ENCODE results near the gene SENP2.
"Not testable (repeated sequence)": the region's sequence is repeated elsewhere in the genome, so short reads cannot be mapped to it uniquely, and the experiment has no call there.

The SENP2 gene

DNA sequence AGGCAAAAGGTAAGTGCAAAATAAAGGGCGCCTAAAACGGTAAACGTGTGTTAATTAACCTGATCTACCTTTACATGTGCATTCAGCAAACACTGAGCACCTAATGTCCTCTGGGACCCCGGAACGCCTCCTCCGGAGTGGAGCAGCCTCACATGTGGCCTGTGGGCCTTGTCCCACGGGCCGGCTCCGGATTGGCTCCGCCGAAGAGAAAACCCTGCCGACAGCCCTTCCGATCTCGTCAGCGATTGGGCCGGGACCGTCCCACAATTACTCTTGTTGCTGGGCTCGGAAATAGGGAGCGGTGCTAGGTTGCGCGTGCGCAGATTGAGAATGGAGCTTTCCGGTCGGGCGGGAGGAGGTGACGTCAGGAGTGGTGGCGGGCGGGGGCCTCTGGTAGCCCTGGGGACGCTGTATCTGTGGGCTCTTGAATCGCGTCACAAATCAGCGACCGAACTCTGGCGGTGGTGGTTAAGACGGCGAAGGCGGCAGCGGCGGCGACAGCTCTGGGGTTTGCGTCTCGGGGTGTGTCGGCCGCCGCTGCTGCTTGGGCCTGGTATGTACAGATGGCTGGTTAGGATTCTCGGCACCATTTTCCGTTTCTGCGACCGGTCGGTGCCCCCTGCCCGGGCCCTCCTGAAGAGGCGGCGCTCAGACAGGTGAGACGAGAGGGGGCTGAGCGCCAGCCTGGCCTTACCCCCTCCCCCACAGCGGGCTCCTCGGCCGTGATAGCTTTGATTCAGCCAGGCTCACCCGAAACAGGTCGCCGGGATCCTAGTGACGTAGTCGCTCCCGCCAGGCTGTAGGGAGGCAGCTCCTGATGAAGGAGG, at the start of gene SENP2:
SENP2 (plus strand) TSS at position 437 of the 827 bp plus-strand sequence; CDS start at position 556, 119 bp downstream.
- H3K9me3 ChIP-seq (ENCODE audit: control insufficient read depth, insufficient read depth, low read length) = no peaks in the 10 kb centered on the region
- peak within 1 kb of the TSS; percentile 70 for H3K9ac ChIP-seq (ENCODE audit: low read depth, low read length)
- peak within 1 kb of the TSS; percentile 79 for H3K27ac ChIP-seq (ENCODE audit: low read depth, low read length)
- H3K36me3 ChIP-seq (ENCODE audit: control insufficient read depth, insufficient read depth, low read length) = peaks cover 2% of the 10 kb centered on the region; the same call in 1 of the 2 replicates
- H3K27me3 ChIP-seq (ENCODE audit: control insufficient read depth, insufficient read depth, low read length) = no peaks in the 10 kb centered on the region
- H3K4me3 ChIP-seq (ENCODE audit: low read depth, low read length) = peak within 1 kb of the TSS; percentile 86
- peaks cover 24% of the 10 kb centered on the region for H3K4me1 ChIP-seq (ENCODE audit: control insufficient read depth, insufficient read depth, low read length)

DNA sequence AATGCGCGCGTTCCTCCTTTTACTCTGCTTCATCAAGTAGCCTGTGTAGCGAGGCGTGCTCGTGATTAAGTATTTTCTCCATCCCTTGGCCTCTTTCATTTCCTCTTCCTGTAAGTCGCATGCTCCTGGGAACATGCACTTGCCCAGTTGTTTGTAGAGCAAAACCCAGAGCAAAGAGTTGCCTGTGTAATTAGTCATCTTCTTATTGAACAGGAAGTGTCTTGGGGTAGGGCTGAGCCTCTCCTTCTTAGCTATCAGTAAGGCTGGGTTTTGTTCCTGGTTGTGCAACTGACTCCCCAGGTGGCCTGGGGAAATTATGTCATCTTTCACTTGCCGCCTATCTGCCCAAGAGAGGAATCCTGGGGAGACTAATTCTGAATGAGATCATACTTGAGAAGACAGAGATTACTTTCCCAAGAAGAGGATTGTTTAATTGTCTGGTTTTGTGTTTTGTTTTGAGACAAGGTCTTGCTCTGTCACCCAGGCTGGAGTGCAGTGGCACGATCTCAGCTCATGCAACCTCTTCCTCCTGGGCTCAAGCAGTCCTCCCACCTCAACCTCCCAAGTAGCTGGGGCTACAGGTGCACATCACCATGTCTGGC, 48.6 kb upstream of the SENP2 start:
- no peaks in the 10 kb centered on the region for H3K36me3 ChIP-seq (ENCODE audit: control insufficient read depth, insufficient read depth, low read length)
- no peaks in the 10 kb centered on the region for H3K27me3 ChIP-seq (ENCODE audit: control insufficient read depth, insufficient read depth, low read length)
- no peak overlapping the region for H3K9ac ChIP-seq (ENCODE audit: low read depth, low read length)
- no peaks in the 10 kb centered on the region for H3K9me3 ChIP-seq (ENCODE audit: control insufficient read depth, insufficient read depth, low read length)
- H3K4me1 ChIP-seq (ENCODE audit: control insufficient read depth, insufficient read depth, low read length) = no peaks in the 10 kb centered on the region
- no peak overlapping the region for H3K27ac ChIP-seq (ENCODE audit: low read depth, low read length)
- no peak overlapping the region for H3K4me3 ChIP-seq (ENCODE audit: low read depth, low read length)

DNA sequence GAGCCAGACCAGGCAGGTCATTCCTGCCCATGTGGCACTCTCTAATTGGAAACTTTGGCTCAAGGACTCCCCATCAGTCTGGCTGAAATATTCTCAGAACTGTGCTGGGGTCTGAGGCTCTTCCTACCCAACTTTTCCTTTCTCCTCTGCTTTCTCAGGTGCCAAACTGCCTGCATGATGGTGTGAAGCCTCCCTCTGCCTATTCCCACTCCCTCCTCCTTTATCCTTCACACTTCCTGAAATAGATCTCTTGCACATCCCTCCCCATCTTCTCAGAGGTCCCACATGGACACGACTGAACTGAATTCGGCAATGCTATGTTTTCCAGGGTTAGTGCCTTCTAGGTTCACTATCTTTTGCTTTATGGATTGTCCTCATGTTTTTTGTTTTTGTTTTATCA, 46.2 kb upstream of the SENP2 start:
- H3K27me3 ChIP-seq (ENCODE audit: control insufficient read depth, insufficient read depth, low read length) = no peaks in the 10 kb centered on the region

DNA sequence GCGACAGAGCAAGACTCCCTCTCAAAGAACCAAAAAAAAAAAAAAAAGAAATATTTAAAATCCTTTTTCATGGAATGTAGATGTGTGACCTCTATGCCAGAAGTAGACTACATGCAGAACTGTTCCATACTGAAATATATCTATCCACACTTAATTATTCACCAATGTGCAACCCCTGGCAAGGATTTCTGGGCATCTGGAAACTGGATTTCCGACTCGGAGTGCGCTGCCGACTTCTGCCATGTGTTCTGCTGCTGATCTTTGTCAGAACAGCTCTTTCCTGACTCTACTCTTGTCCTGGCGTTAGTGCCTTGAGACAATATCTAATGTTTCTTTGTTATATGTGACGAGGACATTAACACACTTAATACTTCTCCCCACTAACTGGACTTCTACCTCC, 45.4 kb upstream of the SENP2 start:
- Histone ChIP-seq H3K4me3 (ENCODE audit: low read depth, low read length) (no peak overlapping the region), H3K9me3 (ENCODE audit: control insufficient read depth, insufficient read depth, low read length) (no peaks in the 10 kb centered on the region), H3K9ac (ENCODE audit: low read depth, low read length) (no peak overlapping the region), H3K4me1 (ENCODE audit: control insufficient read depth, insufficient read depth, low read length) (no peaks in the 10 kb centered on the region), H3K27ac (ENCODE audit: low read depth, low read length) (no peak overlapping the region), H3K36me3 (ENCODE audit: control insufficient read depth, insufficient read depth, low read length) (no peaks in the 10 kb centered on the region), H3K27me3 (ENCODE audit: control insufficient read depth, insufficient read depth, low read length) (no peaks in the 10 kb centered on the region)

More for the DNA sequence above, 46.2 kb upstream of the SENP2 start:
- Histone ChIP-seq H3K4me3 (ENCODE audit: low read depth, low read length) (no peak overlapping the region), H3K4me1 (ENCODE audit: control insufficient read depth, insufficient read depth, low read length) (no peaks in the 10 kb centered on the region), H3K36me3 (ENCODE audit: control insufficient read depth, insufficient read depth, low read length) (no peaks in the 10 kb centered on the region), H3K27ac (ENCODE audit: low read depth, low read length) (no peak overlapping the region), H3K9me3 (ENCODE audit: control insufficient read depth, insufficient read depth, low read length) (no peaks in the 10 kb centered on the region), H3K9ac (ENCODE audit: low read depth, low read length) (no peak overlapping the region)

DNA sequence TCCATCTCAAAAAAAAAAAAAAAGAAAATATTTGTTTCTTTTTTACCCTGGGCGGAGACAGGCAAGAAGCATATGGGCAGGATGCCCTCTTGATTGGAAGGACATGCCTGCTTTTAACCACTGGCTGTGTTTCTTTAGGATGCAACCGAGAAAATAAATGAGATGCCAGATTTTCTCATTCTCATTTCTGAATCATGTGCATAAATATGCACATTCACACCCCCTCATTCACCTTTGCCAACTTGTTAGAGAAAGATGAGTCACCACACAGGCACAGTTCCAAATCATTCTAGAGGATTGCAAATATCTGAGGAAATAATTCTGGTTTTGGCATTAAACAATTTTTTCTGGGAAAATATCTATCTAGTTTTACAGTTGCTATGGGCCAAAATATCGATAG, 37.0 kb upstream of the SENP2 start:
- Histone ChIP-seq H3K9me3 (ENCODE audit: control insufficient read depth, insufficient read depth, low read length) (no peaks in the 10 kb centered on the region), H3K36me3 (ENCODE audit: control insufficient read depth, insufficient read depth, low read length) (no peaks in the 10 kb centered on the region), H3K9ac (ENCODE audit: low read depth, low read length) (no peak overlapping the region), H3K27me3 (ENCODE audit: control insufficient read depth, insufficient read depth, low read length) (no peaks in the 10 kb centered on the region), H3K27ac (ENCODE audit: low read depth, low read length) (no peak overlapping the region), H3K4me3 (ENCODE audit: low read depth, low read length) (no peak overlapping the region), H3K4me1 (ENCODE audit: control insufficient read depth, insufficient read depth, low read length) (peaks cover 6% of the 10 kb centered on the region)

DNA sequence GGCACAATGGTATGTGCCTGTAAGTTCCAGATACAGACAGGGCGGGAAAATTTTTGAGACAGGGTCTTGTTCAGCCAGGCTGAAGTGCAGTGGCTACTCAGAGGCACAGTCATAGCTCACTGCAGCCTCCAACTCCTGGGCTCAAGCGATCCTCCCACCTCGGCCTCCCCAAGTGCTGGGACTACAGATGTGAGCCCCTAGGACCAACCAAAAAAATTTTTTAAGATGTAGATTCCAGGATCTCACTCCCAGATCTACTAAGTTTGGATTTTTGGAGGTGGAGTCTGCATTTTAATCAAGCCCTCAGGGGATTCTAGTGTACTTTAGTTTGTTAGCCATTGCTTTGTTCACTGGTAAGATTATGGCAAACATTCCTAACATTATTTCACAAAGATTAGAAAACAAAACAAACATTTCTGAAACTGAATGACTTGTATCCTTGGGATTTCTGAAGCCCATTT, 36.4 kb upstream of the SENP2 start:
- Histone ChIP-seq H3K27me3 (ENCODE audit: control insufficient read depth, insufficient read depth, low read length) (no peaks in the 10 kb centered on the region), H3K9ac (ENCODE audit: low read depth, low read length) (no peak overlapping the region), H3K9me3 (ENCODE audit: control insufficient read depth, insufficient read depth, low read length) (no peaks in the 10 kb centered on the region), H3K4me3 (ENCODE audit: low read depth, low read length) (no peak overlapping the region), H3K27ac (ENCODE audit: low read depth, low read length) (no peak overlapping the region), H3K36me3 (ENCODE audit: control insufficient read depth, insufficient read depth, low read length) (no peaks in the 10 kb centered on the region), H3K4me1 (ENCODE audit: control insufficient read depth, insufficient read depth, low read length) (peaks cover 6% of the 10 kb centered on the region)

DNA sequence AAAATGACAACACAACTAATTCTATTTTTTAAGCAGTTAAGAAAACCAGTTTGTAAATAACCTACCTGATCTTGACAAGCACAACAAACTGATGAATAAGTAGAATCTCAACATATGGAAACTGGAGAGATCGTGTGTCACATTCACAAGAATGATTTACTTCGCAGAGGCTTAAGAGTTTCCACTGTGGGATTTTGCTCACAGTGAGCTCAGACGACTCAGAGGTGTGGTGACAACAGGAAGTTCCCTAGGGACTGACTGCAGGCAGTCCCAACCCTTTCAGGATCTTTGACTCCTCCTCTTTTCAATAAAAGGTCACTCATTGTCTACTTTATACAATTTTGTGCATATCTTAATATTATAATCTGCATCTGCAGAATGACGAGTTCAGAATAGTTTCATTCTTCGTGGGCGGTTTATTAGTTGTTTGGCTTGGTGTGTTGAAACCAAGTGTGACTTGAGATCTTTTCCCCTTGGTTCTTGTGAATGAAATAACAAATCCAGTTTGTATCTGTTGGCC, 33.7 kb upstream of the SENP2 start, which contains the start of gene LIPH:
LIPH (minus strand) TSS at position 231 of the 520 bp plus-strand sequence; CDS start at position 114, 117 bp downstream.
- no peaks in the 10 kb centered on the region for H3K9me3 ChIP-seq (ENCODE audit: control insufficient read depth, insufficient read depth, low read length)
- H3K27ac ChIP-seq (ENCODE audit: low read depth, low read length) = peak within 1 kb of the TSS; percentile 39
- no peaks in the 10 kb centered on the region for H3K36me3 ChIP-seq (ENCODE audit: control insufficient read depth, insufficient read depth, low read length)
- peaks cover 6% of the 10 kb centered on the region for H3K4me1 ChIP-seq (ENCODE audit: control insufficient read depth, insufficient read depth, low read length)
- H3K4me3 ChIP-seq (ENCODE audit: low read depth, low read length) = no peak within 1 kb of the TSS
- H3K27me3 ChIP-seq (ENCODE audit: control insufficient read depth, insufficient read depth, low read length) = no peaks in the 10 kb centered on the region
- no peak within 1 kb of the TSS for H3K9ac ChIP-seq (ENCODE audit: low read depth, low read length)

DNA sequence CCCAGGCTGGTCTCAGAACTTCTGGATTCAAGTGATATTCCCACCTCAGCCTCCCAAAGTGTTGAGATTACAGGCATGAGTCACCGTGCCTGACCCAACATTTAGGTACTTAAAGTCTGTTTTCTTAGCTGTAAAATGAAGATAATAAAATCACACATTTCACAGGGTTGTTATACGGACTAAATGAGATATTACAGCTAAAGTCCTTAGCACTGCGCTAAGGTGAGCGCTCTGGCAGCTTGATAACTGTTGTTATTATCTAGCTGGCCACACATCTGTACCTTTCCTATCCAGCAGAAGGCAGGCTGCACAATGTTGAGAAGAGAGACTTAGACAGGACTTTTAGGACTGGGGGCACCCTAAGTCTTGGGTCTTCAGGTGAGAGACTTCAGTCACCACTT, 31.0 kb upstream of the SENP2 start:
- Histone ChIP-seq H3K9me3 (ENCODE audit: control insufficient read depth, insufficient read depth, low read length) (no peaks in the 10 kb centered on the region), H3K4me3 (ENCODE audit: low read depth, low read length) (no peak overlapping the region), H3K9ac (ENCODE audit: low read depth, low read length) (no peak overlapping the region), H3K4me1 (ENCODE audit: control insufficient read depth, insufficient read depth, low read length) (peaks cover 12% of the 10 kb centered on the region), H3K27me3 (ENCODE audit: control insufficient read depth, insufficient read depth, low read length) (no peaks in the 10 kb centered on the region), H3K27ac (ENCODE audit: low read depth, low read length) (no peak overlapping the region), H3K36me3 (ENCODE audit: control insufficient read depth, insufficient read depth, low read length) (no peaks in the 10 kb centered on the region)

DNA sequence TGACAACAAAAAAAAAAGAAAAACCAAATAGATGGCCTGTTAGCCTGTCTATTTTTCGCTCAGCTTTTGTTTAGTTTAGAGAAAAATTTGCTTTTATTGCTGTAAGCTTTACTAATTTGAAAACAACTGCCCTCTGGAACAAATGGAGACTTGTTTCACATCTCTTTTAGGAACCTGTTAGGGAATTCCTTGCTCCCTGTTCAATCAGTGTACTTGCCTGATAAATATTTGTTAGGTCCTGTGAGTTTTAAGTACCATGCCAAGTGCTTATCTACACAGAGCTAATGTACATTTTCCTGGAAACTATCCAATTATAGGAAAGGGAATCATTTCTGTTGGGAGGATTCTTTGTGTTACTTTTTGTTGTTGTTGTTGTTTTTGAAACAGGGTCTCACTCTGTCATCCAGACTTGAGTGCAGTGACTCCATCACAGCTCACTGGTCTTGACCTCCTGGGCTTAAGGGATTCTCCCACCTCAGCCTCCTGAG, 30.2 kb upstream of the SENP2 start:
- H3K27ac ChIP-seq (ENCODE audit: low read depth, low read length) = no peak overlapping the region
- H3K9me3 ChIP-seq (ENCODE audit: control insufficient read depth, insufficient read depth, low read length) = no peaks in the 10 kb centered on the region

DNA sequence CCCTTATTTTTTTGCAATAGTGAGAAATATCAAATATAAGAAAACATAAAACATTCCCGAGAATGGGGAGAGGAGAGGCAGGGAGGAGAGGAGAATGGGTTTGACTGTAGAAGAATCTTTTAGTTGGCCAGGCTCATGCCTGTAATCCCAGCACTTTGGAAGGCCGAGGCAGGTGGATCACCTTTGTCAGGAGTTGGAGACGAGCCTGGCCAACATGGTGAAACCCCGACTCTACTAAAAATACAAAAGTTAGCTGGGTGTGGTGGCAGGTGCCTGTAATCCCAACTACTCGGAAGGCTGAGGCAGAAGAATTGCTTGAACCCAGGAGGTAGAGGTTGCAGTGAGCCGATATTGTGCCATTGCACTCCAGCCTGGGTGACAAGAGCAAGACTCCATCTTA, 29.5 kb upstream of the SENP2 start:
- peaks cover 26% of the 10 kb centered on the region for H3K4me1 ChIP-seq (ENCODE audit: control insufficient read depth, insufficient read depth, low read length)
- H3K27ac ChIP-seq (ENCODE audit: low read depth, low read length); H3K4me3 ChIP-seq (ENCODE audit: low read depth, low read length); H3K9me3 ChIP-seq (ENCODE audit: control insufficient read depth, insufficient read depth, low read length); H3K36me3 ChIP-seq (ENCODE audit: control insufficient read depth, insufficient read depth, low read length); H3K27me3 ChIP-seq (ENCODE audit: control insufficient read depth, insufficient read depth, low read length); H3K9ac ChIP-seq (ENCODE audit: low read depth, low read length): not testable (repeated sequence)

More for the DNA sequence above, 30.2 kb upstream of the SENP2 start:
- Histone ChIP-seq H3K27me3 (ENCODE audit: control insufficient read depth, insufficient read depth, low read length) (no peaks in the 10 kb centered on the region), H3K4me1 (ENCODE audit: control insufficient read depth, insufficient read depth, low read length) (peaks cover 19% of the 10 kb centered on the region), H3K4me3 (ENCODE audit: low read depth, low read length) (no peak overlapping the region), H3K9ac (ENCODE audit: low read depth, low read length) (no peak overlapping the region), H3K36me3 (ENCODE audit: control insufficient read depth, insufficient read depth, low read length) (no peaks in the 10 kb centered on the region)

DNA sequence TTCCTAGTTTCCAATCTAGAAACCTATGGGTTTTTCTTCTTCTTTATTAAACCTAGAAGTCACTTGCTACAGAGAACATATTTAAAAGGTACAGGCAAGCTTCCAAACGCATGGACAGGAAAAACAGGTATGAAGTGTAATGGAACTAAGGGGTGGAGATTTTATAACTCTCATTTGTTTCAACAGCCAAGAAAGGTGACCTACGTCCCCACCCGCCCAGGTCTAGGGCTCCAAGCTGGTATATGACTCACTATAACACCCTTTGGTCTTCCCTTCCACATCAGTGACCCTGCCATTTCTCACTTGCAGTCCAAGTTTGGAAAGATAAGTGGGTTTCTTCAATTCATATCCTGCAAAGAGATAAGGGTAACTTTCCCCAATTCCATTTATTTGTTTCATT, 27.7 kb upstream of the SENP2 start:
- no peaks in the 10 kb centered on the region for H3K9me3 ChIP-seq (ENCODE audit: control insufficient read depth, insufficient read depth, low read length)
- H3K36me3 ChIP-seq (ENCODE audit: control insufficient read depth, insufficient read depth, low read length) = no peaks in the 10 kb centered on the region
- H3K27ac ChIP-seq (ENCODE audit: low read depth, low read length) = peak overlapping the region; percentile 57
- H3K9ac ChIP-seq (ENCODE audit: low read depth, low read length) = no peak overlapping the region
- H3K4me3 ChIP-seq (ENCODE audit: low read depth, low read length) = no peak overlapping the region
- peaks cover 28% of the 10 kb centered on the region for H3K4me1 ChIP-seq (ENCODE audit: control insufficient read depth, insufficient read depth, low read length)
- no peaks in the 10 kb centered on the region for H3K27me3 ChIP-seq (ENCODE audit: control insufficient read depth, insufficient read depth, low read length)

Data from HUES48 (cell line).